Left lung (tissue), 10 donors: Measurements from ENCODE around the gene ROPN1L. TPM values are rescaled to one million over a fixed set of nuclear protein-coding genes. Genes with fewer than 3 reads are reported as not detected.

Experiments used
- ATAC-seq: fragments of 200-7000 bp; cut with Tn5 transposase; one replicate; pipeline ENCODE4 v1.9.1; 2020; ENCODE audit warnings: moderate library complexity
- DNase-seq, 4 donors: peaks; one replicate each; pipeline ENCODE4 v3.0.0-alpha.2; 2013 to 2020
- H3K27ac ChIP-seq, 2 donors: fragments of 200-600 bp; sonication (generic) in 1 of 2; one replicate each; pipeline versions ENCODE4 v1.5.0 to v1.8.0; 2020 to 2021
- H3K27me3 ChIP-seq, 2 donors: fragments of 200-600 bp; sonication (generic) in 1 of 2; one replicate each; pipeline versions ENCODE4 v1.5.0 to v1.8.0; 2020 to 2021
- H3K36me3 ChIP-seq, 2 donors: fragments of 200-600 bp; sonication (generic) in 1 of 2; one replicate each; pipeline versions ENCODE4 v1.5.0 to v1.8.0; 2020 to 2021
- H3K4me1 ChIP-seq, 2 donors: fragments of 200-600 bp; one replicate each; pipeline ENCODE4 v1.8.0; 2021
- H3K4me3 ChIP-seq, 2 donors: fragments of 200-600 bp; sonication (generic) in 1 of 2; one replicate each; pipeline versions ENCODE4 v1.5.0 to v1.8.0; 2020 to 2021; ENCODE audit warnings: mild to moderate bottlenecking in 1 of 2
- H3K9me3 ChIP-seq, 2 donors: fragments of 200-600 bp; sonication (generic) in 1 of 2; one replicate each; pipeline versions ENCODE4 v1.5.0 to v1.8.0; 2020 to 2021
- CTCF ChIP-seq, 2 donors: fragments of 200-600 bp; sonication (generic) in 1 of 2; IDR thresholded peaks; one replicate each; pipeline versions ENCODE4 v1.5.0 to v1.8.0; 2021; ENCODE audit warnings: antibody characterized with exemption in 2 of 2
- intact Hi-C, 2 donors: fragments of 100-400 bp; cut with DNase I; formaldehyde crosslinking; loops; one replicate each; pipeline versions ENCODE4 v1.11.2 to v1.14.2; 2022
- polyA plus RNA-seq, 6 donors: library from polyadenylated mRNA; unstranded; fragments of 120-200 nt; gene quantifications; one replicate each; pipeline ENCODE4 v1.2.1, GENCODE V29; 2013; ENCODE audit not compliant: insufficient read length in 6 of 6
- total RNA-seq, 2 donors: library from RNA; stranded (reverse); fragmentation: NEBNext Ultra II Directional; extraction: Animal tissue kit (Norgen Biotek cat#: 25700); gene quantifications; one replicate each; pipeline ENCODE4 v1.2.1, GENCODE V29; 2021
- donor health status: DM: no; HTN: yes; CAD: no.
- donor health status: DM: no; HTN: no; CAD: no.

ROPN1L gene
- total and polyA plus RNA-seq, 8 donors, result 0.50 to 9.5 (median 5.1) TPM

DNA sequence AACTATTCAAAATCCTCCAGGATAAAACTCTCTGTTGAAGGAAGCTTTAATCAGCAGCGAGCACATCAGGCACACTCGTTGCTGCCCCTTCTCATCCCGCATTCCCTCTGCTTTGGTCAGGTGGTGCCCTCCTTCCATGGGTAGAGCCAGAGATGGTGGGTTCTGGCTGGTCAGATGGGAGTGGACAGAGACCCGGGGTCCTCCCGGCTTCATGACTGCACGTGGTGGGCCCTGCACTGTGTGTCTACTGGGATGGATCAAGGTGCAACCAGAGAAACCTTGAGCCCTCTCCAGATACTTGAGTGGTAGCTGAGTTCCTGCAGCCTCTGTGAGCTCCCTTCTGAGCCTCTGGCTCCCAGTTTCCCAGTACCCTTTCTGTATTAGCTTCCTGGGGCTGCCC, 36.3 kb downstream of the ROPN1L start:
- intact Hi-C loops, result no loop called here
- Histone ChIP-seq H3K9me3 (peaks cover 0 to 8% of the 10 kb centered on the region in 2 donors), H3K4me1 (no peaks in the 10 kb centered on the region), H3K4me3 (no peak overlapping the region), H3K27me3 (no peaks in the 10 kb centered on the region), H3K27ac (no peak overlapping the region), H3K36me3 (no peaks in the 10 kb centered on the region)
- no peak for ATAC-seq
- DNase-seq, result no peak
- no peak for TF ChIP-seq CTCF (IDR thresholded peaks at IDR 0.05)

GRCh38 chr5:10478436-10478835, 36.8 kb downstream of the ROPN1L start:
- H3K4me3 ChIP-seq, result no peak overlapping the region
- H3K27me3 ChIP-seq, result no peaks in the 10 kb centered on the region
- peaks cover 0 to 8% of the 10 kb centered on the region in 2 donors for H3K9me3 ChIP-seq
- TF ChIP-seq CTCF (IDR thresholded peaks at IDR 0.05), result no peak
- ATAC-seq (no peak), DNase-seq (no peak)
- H3K27ac ChIP-seq, result no peak overlapping the region
- H3K36me3 ChIP-seq, result no peaks in the 10 kb centered on the region
- intact Hi-C loops, result no loop called here
- no peaks in the 10 kb centered on the region for H3K4me1 ChIP-seq

DNA sequence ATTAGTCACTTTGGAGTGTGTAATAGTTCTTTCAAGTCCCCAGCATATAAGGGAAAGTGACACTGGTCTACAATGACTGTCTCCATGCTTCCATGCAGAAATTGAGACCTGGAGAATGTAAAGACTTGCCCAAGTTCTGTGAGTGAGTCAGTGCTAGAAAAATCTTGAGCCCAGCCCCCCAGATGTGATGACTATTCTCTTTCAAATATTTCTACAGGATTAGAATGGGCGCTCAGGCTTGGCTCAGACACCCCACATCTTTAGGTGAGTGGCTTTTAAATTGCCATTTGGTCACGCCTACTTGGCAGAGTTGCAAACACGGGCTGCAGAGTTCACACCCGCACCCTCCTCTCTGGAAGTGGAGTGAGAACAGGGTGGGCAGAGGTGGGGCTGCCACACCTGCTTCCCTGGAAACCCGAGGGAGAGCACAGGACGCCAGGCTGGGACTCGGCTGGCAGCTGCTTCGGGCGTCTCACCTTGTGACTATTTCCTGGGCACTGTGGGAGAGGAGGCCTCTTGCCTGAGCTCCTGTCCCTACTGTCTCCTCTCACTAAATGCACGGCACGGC, 37.6 kb downstream of the ROPN1L start:
- Histone ChIP-seq H3K27me3 (no peaks in the 10 kb centered on the region), H3K4me3 (no peak overlapping the region), H3K36me3 (no peaks in the 10 kb centered on the region), H3K9me3 (peaks cover 0 to 8% of the 10 kb centered on the region in 2 donors), H3K4me1 (no peaks in the 10 kb centered on the region), H3K27ac (no peak overlapping the region)
- no peak for TF ChIP-seq CTCF (IDR thresholded peaks at IDR 0.05)
- DNase-seq (peak in 1 of 4 donors; percentile 61), ATAC-seq (peak; percentile 92)
- intact Hi-C loops, result no loop called here

DNA sequence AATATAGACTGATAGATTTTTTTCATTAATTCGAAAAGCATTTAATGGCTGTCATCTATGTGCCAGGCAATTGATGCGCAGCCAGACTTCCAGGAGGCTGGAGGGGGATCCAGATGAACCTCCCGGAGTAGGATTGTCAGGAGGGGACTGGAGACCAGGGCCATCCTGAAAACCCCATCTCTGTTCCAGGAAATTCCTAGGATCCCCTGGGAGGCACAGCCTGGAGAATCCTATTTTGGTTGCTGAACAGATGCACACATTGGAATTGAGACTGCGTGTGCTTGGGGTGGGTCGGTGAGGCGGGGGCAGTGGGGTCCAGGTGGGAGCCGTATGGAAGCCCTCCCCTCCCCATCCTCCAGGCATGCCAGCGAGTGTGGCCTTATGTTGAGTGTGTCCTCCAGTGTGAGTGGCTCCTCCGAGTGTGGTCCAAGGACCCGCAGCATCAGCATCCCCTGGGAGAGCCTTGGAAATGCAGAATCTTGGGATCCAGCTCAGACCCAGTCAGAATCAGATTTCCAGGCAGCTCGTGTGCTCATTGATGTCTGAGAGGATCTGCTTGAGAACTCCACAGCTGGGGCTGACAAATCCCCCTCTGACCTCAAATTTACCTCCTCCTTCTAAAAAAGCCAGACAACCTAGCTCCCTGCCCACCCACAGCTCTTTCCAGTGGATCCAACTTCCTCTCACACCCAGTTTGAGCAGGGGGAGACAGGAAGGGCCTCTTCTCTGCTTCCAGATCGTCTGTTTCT, 38.7 kb downstream of the ROPN1L start:
- Histone ChIP-seq H3K9me3 (peaks cover 0 to 6% of the 10 kb centered on the region in 2 donors), H3K4me3 (no peak overlapping the region), H3K27ac (no peak overlapping the region), H3K4me1 (peaks cover 0 to 4% of the 10 kb centered on the region in 2 donors), H3K27me3 (no peaks in the 10 kb centered on the region), H3K36me3 (no peaks in the 10 kb centered on the region)
- DNase-seq (no peak), ATAC-seq (no peak)
- intact Hi-C loops, result no loop called here
- no peak for TF ChIP-seq CTCF (IDR thresholded peaks at IDR 0.05)

GRCh38 chr5:10481241-10481935, 39.7 kb downstream of the ROPN1L start:
- intact Hi-C loops, result no loop called here
- DNase-seq (no peak), ATAC-seq (no peak)
- no peaks in the 10 kb centered on the region for H3K36me3 ChIP-seq
- no peak for TF ChIP-seq CTCF (IDR thresholded peaks at IDR 0.05)
- H3K27me3 ChIP-seq, result no peaks in the 10 kb centered on the region
- peaks cover 0 to 5% of the 10 kb centered on the region in 2 donors for H3K4me1 ChIP-seq
- H3K9me3 ChIP-seq, result no peaks in the 10 kb centered on the region
- H3K4me3 ChIP-seq, result no peak overlapping the region
- H3K27ac ChIP-seq, result no peak overlapping the region
